ENCODE results near the gene CRTAP.

- TF ChIP-seq CTCF (IDR thresholded peaks at IDR 0.05) (no peak), EP300 (IDR thresholded peaks at IDR 0.05) (no peak)
Observed at GRCh38 chr3:33174095-33174494, 60.3 kb downstream of the CRTAP start.

Measured in tibial nerve (tissue), 4 donors.